Neural progenitor cell (in vitro differentiated cells): ENCODE measurements around the gene CDC25C.

Experiments used
- CTCF ChIP-seq: fragments of 200-600 bp; sonication (generic); IDR thresholded peaks from 2 replicates; pipeline ENCODE4 v1.5.1; 2017; ENCODE audit warnings: antibody characterized with exemption, mild to moderate bottlenecking
- EZH2 ChIP-seq: fragments of 200-600 bp; sonication (generic); IDR thresholded peaks from 2 replicates; pipeline ENCODE4 v1.6.1; 2017; ENCODE audit warnings: antibody characterized with exemption, mild to moderate bottlenecking, moderate library complexity

GRCh38 chr5:138276402-138277054 lies 55.1 kb downstream of the CDC25C start:
- TF ChIP-seq CTCF, result no peak
- no peak for TF ChIP-seq EZH2
